ENCODE data around the gene PRMT3. TPM values are rescaled to one million over a fixed set of nuclear protein-coding genes. Genes with fewer than 3 reads are reported as not detected.
"Not testable (repeated sequence)": the region's sequence is repeated elsewhere in the genome, so short reads cannot be mapped to it uniquely, and the experiment has no call there.

The PRMT3 gene
- polyA plus RNA-seq, 3 donors = 17.6 to 18.5 (median 17.8) TPM

- no peak for DNase-seq (ENCODE audit: low read depth in 3 of 3, low spot score in 2 of 3)
Measured at GRCh38 chr11:20497124-20497792, 109.7 kb downstream of the PRMT3 start.

- DNase-seq (ENCODE audit: low read depth in 3 of 3, low spot score in 2 of 3) = no peak
Measured at GRCh38 chr11:20501252-20501651, 113.7 kb downstream of the PRMT3 start.

DNA sequence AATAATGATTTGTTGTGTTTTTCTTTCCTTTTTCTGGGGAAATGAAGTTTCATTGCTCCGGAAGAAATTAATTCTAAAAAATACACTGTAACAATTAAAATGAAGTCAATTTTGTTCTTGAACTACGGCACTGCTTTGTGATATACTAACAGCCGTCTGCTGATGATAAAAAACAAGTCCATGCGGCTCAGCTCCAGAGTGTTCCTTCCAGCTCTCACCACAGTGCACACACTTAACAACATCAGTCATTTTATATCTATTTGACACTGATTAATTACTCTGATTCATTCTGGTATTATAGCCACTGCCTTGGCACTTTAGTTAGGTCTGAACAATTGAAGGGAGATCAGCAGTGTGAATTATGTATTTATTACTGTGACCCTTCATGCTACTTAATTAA lies 114.5 kb downstream of the PRMT3 start:
- no peak for DNase-seq (ENCODE audit: low read depth in 3 of 3, low spot score in 2 of 3)

DNA sequence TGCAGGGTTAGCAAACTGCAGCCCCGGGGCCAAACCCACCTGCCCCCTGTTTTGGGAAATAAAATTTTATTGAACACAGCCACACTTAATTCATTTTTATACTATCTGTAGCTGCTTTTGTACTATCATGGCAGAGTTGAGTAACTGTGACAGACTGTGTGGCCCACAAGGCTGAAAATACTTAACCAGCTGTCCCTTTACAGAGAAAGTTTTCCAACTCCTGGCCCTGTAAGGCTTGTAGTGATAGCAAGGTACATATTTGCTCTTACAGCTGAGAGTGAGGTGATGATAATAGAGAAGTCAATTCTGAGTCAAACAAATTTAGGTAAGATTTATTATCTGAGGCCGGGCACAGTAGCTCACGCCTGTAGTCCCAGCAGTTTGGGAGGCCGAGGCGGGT lies 124.5 kb downstream of the PRMT3 start:
- no peak for DNase-seq (ENCODE audit: low read depth in 3 of 3, low spot score in 2 of 3)

- DNase-seq (ENCODE audit: low read depth in 3 of 3, low spot score in 2 of 3) = no peak
Measured at GRCh38 chr11:20512869-20513268, 125.4 kb downstream of the PRMT3 start.

DNA sequence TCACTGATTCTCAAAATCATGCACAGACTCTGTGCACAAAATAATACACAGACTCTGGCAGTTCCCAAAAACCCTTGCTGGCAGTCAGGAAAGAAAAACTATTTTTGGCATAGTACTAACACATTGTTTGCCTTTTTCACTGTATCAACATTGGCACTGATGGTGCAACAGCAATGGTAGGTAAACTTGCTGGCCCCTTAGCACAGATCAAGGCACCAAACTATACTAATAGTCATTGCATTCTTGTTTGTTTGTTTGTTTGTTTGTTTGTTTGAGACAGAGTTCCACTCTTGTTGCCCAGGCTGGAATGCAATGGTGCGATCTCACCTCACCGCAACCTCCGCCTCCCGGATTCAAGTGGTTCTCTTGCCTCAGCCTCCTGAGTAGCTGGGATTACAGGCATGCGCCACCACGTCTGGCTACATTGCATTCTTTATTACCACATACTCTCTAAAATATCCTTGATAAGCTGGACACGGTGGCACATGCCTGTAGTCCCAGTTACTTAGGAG lies 130.9 kb downstream of the PRMT3 start:
- DNase-seq (ENCODE audit: low read depth in 3 of 3, low spot score in 2 of 3) = no peak

GRCh38 chr11:20522536-20522935 lies 135.0 kb downstream of the PRMT3 start:
- no peak for DNase-seq (ENCODE audit: low read depth in 3 of 3, low spot score in 2 of 3)

DNA sequence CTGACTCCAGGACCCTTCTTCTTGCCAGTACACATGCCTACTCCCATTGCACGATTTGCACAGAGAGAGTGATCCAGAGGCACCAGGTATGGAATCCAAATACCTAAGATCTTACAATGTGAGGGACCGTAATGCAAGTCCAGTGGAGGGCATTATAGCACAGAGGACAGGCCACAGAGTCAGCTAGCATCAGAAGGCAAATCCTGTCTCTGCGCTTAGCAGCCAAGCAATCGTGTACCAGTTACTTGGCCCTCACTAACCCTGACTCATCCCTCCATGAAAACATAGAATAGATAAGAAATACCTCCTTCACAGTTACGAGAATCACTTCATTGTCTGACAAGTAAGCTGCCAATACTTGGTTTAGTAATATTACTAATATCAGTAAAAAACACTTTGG lies 142.2 kb downstream of the PRMT3 start:
- DNase-seq (ENCODE audit: low read depth in 3 of 3, low spot score in 2 of 3) = no peak

DNA sequence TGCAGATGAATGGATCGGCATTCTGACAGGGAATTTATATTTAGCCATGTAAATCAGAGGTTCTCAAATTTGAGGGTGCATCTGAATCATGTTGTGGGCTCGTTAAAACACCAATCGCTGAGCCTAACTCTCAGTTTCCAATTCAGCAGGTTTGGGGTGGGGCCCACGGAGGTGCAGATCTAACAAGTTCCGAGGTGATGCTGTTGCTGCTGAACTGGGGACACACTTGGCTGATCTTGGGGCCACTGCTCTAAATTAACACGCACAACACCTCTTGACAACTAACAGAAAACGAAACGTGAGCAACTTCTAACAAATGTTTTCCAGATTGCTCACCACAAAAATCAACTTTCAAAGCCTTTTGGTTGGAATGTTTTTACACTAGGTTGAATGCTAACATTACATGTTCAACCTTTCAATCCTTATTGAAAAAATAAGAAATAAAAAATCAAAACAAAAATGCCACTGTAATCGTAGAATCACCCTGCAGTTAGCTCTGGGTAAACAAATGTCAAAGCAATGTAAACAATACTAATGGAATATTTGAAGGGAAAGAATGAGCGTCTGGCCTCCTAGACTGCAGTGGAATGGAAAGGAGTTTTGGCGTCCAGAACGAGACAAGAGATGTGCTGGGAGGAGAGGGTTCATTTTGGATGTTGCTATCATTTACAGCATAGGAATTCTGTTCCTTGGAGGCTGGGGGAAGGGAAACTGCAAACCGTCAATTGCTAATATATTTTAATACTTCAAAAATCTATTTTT lies 143.6 kb downstream of the PRMT3 start:
- DNase-seq (ENCODE audit: low read depth in 3 of 3, low spot score in 2 of 3) = no peak

DNA sequence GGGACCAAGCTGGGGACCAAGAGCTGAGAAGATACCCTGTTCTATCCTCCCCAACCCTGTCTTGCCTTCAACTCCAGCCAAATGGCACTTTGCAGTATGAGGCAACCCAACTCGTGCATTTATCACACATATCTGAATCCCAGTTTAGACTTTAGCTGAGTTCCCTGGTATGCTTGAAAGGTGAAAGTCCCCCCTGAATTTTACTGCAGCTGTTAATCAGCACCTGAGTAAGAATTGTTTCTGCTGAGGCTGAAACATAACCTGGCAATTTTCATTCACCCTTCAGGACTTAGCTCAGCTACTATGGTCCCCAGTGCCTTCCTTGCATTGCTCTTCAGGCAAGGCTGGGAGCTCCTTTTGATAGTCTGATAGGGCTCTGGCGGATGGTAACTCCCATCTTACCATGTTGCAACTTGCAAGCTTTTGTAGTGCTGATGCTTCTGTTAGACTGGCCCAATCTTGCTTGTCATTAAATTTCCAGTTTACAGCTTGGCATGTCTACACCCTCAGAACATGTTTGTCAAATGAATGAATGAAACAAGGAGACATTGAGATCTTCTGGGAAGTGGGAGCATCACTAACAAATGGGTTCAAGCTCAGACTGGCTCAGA lies 147.9 kb downstream of the PRMT3 start:
- DNase-seq (ENCODE audit: low read depth in 3 of 3, low spot score in 2 of 3) = no peak

DNA sequence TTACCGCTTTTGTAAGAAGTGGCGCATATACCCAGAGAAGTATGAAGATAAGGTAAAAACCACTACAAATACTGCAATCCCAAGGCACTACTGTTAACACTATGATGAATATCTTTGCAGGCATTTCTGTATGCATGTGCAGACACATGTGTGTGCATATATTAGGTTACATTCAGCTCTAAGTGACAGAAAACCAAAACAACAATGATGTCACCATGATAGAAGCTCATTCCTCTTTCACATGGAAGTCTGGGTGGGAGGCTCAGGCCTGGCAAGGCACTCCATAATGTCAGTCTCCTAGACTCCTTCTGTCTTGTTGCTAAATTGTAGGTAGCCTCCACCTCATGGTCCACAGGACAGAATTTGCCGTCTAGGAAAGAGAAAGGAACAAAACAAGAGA lies 148.8 kb downstream of the PRMT3 start:
- DNase-seq (ENCODE audit: low read depth in 3 of 3, low spot score in 2 of 3) = no peak

GRCh38 chr11:20536784-20537183 lies 149.3 kb downstream of the PRMT3 start:
- no peak for DNase-seq (ENCODE audit: low read depth in 3 of 3, low spot score in 2 of 3)

DNA sequence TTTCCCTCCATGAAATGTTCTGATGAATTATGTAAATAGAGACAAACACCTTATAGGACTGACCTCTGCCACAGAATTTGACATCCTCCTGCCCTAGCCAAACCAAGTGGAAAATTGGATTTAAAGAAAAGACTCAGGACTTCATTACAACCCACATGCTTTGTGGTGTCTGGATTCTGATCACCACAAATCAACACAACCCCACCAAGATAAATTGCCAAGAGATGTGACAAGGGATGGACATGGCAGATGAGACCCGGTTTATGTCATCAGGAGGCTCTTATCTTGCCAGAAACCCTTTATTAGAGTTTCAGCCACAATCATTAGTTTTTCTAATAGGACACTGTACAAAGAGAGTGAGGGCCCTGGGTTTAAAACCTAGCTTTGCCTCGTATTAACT lies 154.0 kb downstream of the PRMT3 start:
- no peak for DNase-seq (ENCODE audit: low read depth in 3 of 3, low spot score in 2 of 3)

DNA sequence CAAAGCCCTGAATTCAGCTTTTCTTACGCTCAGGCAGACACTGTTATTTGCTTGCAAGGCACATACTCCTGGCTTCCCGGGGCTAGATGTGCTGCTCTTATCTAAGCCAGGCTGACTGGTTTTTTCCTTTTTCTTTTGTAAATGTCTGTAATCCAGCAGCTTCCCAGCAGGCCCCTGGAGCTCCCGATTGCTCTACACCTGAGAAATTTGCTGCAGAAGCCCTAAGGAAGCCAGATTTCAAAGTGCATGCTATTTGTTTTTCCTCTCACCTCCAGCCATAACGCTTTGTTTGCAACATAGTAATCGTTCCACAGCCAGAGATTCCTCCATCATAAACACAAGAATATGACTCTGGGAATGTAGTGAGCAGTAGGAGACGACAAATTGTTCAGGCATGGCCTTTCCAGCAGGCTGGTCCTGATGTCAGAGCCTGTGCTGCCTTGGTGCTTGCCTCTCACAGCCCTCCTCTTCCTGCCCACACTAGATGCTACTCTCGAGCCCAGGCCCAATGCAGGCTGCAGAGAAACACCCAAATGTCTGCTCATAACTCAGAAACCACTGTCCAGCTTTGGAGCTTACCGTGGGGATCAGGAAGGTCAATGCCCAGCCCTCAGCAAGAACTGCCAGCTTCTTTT lies 157.2 kb downstream of the PRMT3 start:
- no peak for DNase-seq (ENCODE audit: low read depth in 3 of 3, low spot score in 2 of 3)

DNA sequence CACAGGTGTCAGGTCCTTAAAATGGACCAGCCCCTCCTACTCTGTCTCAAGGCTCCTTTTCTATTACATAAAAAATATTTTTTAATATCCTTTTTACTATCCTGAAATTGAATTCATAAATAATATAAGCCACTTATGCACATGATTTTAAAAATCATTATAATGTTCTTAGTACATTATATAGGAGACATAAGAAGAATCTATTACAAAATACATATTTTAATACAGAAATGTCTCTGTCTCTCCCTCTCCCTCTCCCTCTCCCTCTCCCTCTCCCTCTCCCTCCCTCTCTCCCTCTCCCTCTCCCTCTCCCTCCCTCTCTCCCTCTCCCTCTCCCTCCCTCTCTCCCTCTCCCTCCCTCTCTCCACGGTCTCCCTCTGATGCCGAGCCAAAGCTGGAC lies 159.9 kb downstream of the PRMT3 start:
- DNase-seq (ENCODE audit: low read depth in 3 of 3, low spot score in 2 of 3) = no peak

DNA sequence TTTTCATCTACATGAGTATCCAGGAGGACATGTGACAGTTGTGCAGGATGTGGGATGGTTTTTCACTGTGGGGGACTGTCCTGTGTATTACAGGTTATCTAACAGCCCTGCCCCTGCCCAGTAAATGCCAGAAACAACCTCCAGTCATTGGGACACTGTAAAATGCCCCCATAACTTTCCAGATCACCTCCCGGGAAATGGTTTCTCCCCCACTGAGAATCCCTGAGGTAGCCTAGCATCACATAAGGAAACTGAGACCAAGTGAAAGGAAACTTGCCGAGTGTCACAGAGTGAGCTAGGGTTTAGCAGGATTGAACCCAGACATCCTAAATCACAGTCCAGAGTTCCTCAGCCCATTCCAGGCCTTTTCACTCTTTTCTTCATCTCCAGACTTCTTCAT lies 163.6 kb downstream of the PRMT3 start:
- no peak for DNase-seq (ENCODE audit: low read depth in 3 of 3, low spot score in 2 of 3)

DNA sequence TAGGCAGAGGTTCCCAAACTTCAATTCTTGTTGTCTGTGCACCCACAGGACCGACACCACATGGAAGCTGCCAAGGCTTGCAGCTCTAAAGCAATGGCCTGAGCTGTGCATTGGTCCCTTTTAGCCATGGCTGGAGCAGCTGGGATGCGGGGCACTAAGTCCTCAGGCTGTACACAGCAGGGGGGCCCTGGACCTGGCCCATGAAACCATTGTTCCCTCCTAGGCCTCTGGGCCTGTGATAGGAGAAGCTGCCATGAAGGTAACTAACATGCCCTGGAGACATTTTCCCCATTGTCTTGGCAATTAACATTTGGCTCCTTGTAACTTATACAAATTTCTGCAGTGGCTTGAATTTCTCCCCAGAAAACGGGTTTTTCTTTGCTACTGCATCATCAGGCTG lies 168.3 kb downstream of the PRMT3 start:
- DNase-seq (ENCODE audit: low read depth in 3 of 3, low spot score in 2 of 3) = no peak

- not testable (repeated sequence) for DNase-seq (ENCODE audit: low read depth in 3 of 3, low spot score in 2 of 3)
Measured at GRCh38 chr11:20556396-20556795, 168.9 kb downstream of the PRMT3 start.

DNA sequence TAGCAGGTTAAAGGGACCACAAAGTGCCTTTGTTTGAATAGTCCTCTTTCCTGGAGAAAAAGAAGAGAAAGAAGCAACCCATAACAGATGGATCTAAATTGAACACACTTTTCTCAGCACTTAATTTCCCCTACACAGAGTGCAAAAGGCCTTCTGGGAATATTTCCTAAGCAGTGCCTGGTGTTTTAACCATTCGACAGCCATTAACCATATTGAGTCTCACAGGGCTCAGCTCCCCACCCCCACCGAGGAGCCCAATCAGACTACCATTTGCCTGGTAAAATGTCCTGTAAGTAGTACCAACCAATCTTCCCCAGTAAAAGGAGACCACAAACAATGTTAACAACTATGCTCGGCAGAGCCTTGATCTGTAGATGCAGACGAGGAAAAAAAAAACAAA lies 171.2 kb downstream of the PRMT3 start:
- DNase-seq (ENCODE audit: low read depth in 3 of 3, low spot score in 2 of 3) = no peak
